GM12874 (cell line): ENCODE results near the gene CFTR.

Experiments
- CTCF ChIP-seq: IDR thresholded peaks from 2 replicates; pipeline ENCODE4 v1.5.1; 2011; ENCODE audit warnings: low read depth, mild to moderate bottlenecking, control low read depth, low read length, moderate library complexity; ENCODE audit not compliant: insufficient read depth

CFTR gene

GRCh38 chr7:117548035-117548434 is 68.2 kb downstream of the CFTR start:
- no peak for TF ChIP-seq CTCF

- TF ChIP-seq CTCF = no peak
Observed at GRCh38 chr7:117550625-117551024, 70.8 kb downstream of the CFTR start.

- no peak for TF ChIP-seq CTCF
Observed at GRCh38 chr7:117552660-117553059, 72.8 kb downstream of the CFTR start.

GRCh38 chr7:117555260-117555659 is 75.4 kb downstream of the CFTR start:
- no peak for TF ChIP-seq CTCF

GRCh38 chr7:117559391-117559790 is 79.6 kb downstream of the CFTR start:
- no peak for TF ChIP-seq CTCF

DNA sequence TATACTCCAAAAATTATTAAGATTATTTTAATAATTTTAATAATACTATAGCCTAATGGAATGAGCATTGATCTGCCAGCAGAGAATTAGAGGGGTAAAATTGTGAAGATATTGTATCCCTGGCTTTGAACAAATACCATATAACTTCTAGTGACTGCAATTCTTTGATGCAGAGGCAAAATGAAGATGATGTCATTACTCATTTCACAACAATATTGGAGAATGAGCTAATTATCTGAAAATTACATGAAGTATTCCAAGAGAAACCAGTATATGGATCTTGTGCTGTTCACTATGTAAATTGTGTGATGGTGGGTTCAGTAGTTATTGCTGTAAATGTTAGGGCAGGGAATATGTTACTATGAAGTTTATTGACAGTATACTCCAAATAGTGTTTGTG is 80.2 kb downstream of the CFTR start:
- TF ChIP-seq CTCF = no peak

DNA sequence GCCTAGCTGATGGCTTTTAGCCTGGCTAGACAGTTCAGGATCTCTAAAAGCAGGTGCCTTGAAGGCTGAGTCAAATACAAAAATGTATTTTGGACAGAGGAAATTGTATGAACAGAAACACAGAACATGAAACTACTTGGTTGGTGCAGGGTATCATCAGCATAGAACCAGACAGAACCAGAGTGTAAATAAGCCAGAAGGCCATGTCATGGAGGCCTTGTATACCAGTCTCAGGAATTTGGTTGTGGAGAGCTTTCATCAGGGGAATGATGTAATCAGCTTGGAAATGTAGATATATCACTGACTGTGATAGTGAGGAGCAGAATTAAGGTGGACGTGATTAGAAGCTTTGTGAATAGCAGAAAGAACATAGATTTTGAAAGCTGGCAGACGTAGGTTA is 82.9 kb downstream of the CFTR start:
- TF ChIP-seq CTCF = no peak

- TF ChIP-seq CTCF = no peak
Observed at GRCh38 chr7:117564080-117564479, 84.3 kb downstream of the CFTR start.
